HepG2 (cell line): ENCODE measurements around the gene ZBP1. TPM values are rescaled to one million over a fixed set of nuclear protein-coding genes. Genes with fewer than 3 reads are reported as not detected.

Experiments
- CHCHD3 ChIP-seq: sonication (generic); formaldehyde crosslinking; IDR thresholded peaks from 2 replicates; pipeline ENCODE4 v1.8.0; 2022; ENCODE audit warnings: mild to moderate bottlenecking, missing genetic modification reagents, moderate library complexity
- HMGXB4 ChIP-seq, 2 experiments: sonication (generic) in 1 of 2; formaldehyde crosslinking in 1 of 2; IDR thresholded peaks; 2 replicates each; pipeline versions ENCODE4 v1.4.0 to v1.6.1; 2018 to 2020; ENCODE audit warnings: missing genetic modification reagents in 2 of 2, borderline replicate concordance in 1 of 2, low read depth in 1 of 2, mild to moderate bottlenecking in 1 of 2, missing biosample characterization in 1 of 2
- HNRNPL ChIP-seq: fragments of 200-400 bp; formaldehyde crosslinking; IDR thresholded peaks from 2 replicates; pipeline ENCODE4 v1.6.1; 2017; ENCODE audit warnings: mild to moderate bottlenecking, low read depth, low read length
- KDM6A ChIP-seq: IDR thresholded peaks from 2 replicates; pipeline ENCODE4 v1.6.1; 2016; ENCODE audit warnings: low read depth
- NR2F6 ChIP-seq, 2 experiments: IDR thresholded peaks; 2 replicates each; pipeline ENCODE4 v1.6.1; 2016; ENCODE audit warnings: antibody characterized with exemption in 1 of 2, mild to moderate bottlenecking in 1 of 2
- REL ChIP-seq: sonication (generic); formaldehyde crosslinking; conservative IDR thresholded peaks from 2 replicates; pipeline ENCODE4 v1.8.0; 2022; ENCODE audit warnings: mild to moderate bottlenecking, missing genetic modification reagents, moderate library complexity
- SIX1 ChIP-seq: sonication (generic); formaldehyde crosslinking; IDR thresholded peaks from 2 replicates; pipeline ENCODE4 v1.4.0; 2020; ENCODE audit warnings: missing genetic modification reagents, borderline replicate concordance
- THAP9 ChIP-seq: sonication (generic); formaldehyde crosslinking; IDR thresholded peaks from 2 replicates; pipeline ENCODE4; 2020; ENCODE audit warnings: missing genetic modification reagents, mild to moderate bottlenecking, borderline replicate concordance
- ZBTB26 ChIP-seq: IDR thresholded peaks from 2 replicates; pipeline ENCODE4 v1.6.1; 2016; ENCODE audit warnings: missing compliant biosample characterization, missing genetic modification reagents, borderline replicate concordance
- ZBTB7B ChIP-seq: sonication (generic); formaldehyde crosslinking; IDR thresholded peaks from 2 replicates; pipeline ENCODE4 v1.4.0; 2020; ENCODE audit warnings: missing genetic modification reagents
- ZFY ChIP-seq: sonication (generic); formaldehyde crosslinking; IDR thresholded peaks from 2 replicates; pipeline ENCODE4 v1.4.0; 2020; ENCODE audit warnings: missing genetic modification reagents
- ZNF335 ChIP-seq: sonication (generic); formaldehyde crosslinking; IDR thresholded peaks from 2 replicates; pipeline ENCODE4 v1.4.0; 2020; ENCODE audit warnings: missing genetic modification reagents
- ZNF724P ChIP-seq: sonication (generic); formaldehyde crosslinking; IDR thresholded peaks from 2 replicates; pipeline ENCODE4 v1.8.0; 2022; ENCODE audit warnings: missing genetic modification reagents, borderline replicate concordance
- ZSCAN25 ChIP-seq: sonication (generic); formaldehyde crosslinking; IDR thresholded peaks from 2 replicates; pipeline ENCODE4 v1.8.0; 2022; ENCODE audit warnings: mild to moderate bottlenecking, missing genetic modification reagents
- polyA plus RNA-seq, 8 experiments: library from polyadenylated mRNA; depleted of rRNA in 3 of 8; stranded (reverse) in 7 of 8; unstranded in 1 of 8; fragments of >200 nt; fragmentation: Illumina TruSeq in 4 of 8; extraction: Trizol in 4 of 8; gene quantifications; 2 replicates each; pipeline versions ENCODE4 v1.2.1 to v1.2.3, GENCODE V29; 2011 to 2016; ENCODE audit warnings: low read depth in 4 of 8, missing spikeins in 1 of 8, mixed read lengths in 1 of 8; ENCODE audit not compliant: insufficient read depth in 1 of 8
- total RNA-seq, 5 experiments: library from RNA; depleted of rRNA; stranded (reverse); fragments of >200 nt; fragmentation: Illumina TruSeq; extraction: Trizol; gene quantifications; 2 replicates each; pipeline ENCODE4 v1.2.3, GENCODE V29; 2016; ENCODE audit warnings: low read depth in 1 of 5
- TF ChIP-seq, protein P1 (sequence below): sonication (generic); formaldehyde crosslinking; IDR thresholded peaks from 2 replicates; pipeline ENCODE4 v1.4.0; 2020; ENCODE audit warnings: missing genetic modification reagents, borderline replicate concordance
- TF ChIP-seq, protein P2 (sequence below): sonication (generic); formaldehyde crosslinking; IDR thresholded peaks from 2 replicates; pipeline ENCODE4 v1.5.1; 2020; ENCODE audit warnings: mild to moderate bottlenecking, missing genetic modification reagents, moderate library complexity

Gene ZBP1
- total and polyA plus RNA-seq, 2 of the 13 experiments (the other 11 are each of a cell fraction or from before 2014, with no cell fraction given) = not detected

GRCh38 chr20:57582432-57583288, 37.6 kb downstream of the ZBP1 start (continued):
- TF ChIP-seq, protein P1, sequence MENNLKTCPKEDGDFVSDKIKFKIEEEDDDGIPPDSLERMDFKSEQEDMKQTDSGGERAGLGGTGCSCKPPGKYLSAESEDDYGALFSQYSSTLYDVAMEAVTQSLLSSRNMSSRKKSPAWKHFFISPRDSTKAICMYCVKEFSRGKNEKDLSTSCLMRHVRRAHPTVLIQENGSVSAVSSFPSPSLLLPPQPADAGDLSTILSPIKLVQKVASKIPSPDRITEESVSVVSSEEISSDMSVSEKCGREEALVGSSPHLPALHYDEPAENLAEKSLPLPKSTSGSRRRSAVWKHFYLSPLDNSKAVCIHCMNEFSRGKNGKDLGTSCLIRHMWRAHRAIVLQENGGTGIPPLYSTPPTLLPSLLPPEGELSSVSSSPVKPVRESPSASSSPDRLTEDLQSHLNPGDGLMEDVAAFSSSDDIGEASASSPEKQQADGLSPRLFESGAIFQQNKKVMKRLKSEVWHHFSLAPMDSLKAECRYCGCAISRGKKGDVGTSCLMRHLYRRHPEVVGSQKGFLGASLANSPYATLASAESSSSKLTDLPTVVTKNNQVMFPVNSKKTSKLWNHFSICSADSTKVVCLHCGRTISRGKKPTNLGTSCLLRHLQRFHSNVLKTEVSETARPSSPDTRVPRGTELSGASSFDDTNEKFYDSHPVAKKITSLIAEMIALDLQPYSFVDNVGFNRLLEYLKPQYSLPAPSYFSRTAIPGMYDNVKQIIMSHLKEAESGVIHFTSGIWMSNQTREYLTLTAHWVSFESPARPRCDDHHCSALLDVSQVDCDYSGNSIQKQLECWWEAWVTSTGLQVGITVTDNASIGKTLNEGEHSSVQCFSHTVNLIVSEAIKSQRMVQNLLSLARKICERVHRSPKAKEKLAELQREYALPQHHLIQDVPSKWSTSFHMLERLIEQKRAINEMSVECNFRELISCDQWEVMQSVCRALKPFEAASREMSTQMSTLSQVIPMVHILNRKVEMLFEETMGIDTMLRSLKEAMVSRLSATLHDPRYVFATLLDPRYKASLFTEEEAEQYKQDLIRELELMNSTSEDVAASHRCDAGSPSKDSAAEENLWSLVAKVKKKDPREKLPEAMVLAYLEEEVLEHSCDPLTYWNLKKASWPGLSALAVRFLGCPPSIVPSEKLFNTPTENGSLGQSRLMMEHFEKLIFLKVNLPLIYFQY (CRISPR knock-in tag) = peak; percentile 24; the same call in 1 of the 2 replicates
- TF ChIP-seq ZFY = no peak
- TF ChIP-seq HMGXB4 (CRISPR knock-in tag; IDR thresholded peaks at IDR 0.05; ENCODE audit: borderline replicate concordance in 1 of 2, low read depth in 1 of 2) = peak in 1 of 2 experiments; percentile 52; a peak in 1 of 4 replicates
- TF ChIP-seq KDM6A = 0 out of 2 replicates have a peak, but pooled peaks have one; percentile 39
- TF ChIP-seq HNRNPL = 0 out of 2 replicates have a peak, but pooled peaks have one; percentile 27
- TF ChIP-seq THAP9 (CRISPR knock-in tag) = 0 out of 2 replicates have a peak, but pooled peaks have one; percentile 25
- TF ChIP-seq ZNF335 (CRISPR knock-in tag) = peak; percentile 52; the same call in 1 of the 2 replicates
- no peak for TF ChIP-seq ZNF724P
- peak; percentile 21; the same call in 1 of the 2 replicates for TF ChIP-seq SIX1 (CRISPR knock-in tag)
- TF ChIP-seq, protein P2, sequence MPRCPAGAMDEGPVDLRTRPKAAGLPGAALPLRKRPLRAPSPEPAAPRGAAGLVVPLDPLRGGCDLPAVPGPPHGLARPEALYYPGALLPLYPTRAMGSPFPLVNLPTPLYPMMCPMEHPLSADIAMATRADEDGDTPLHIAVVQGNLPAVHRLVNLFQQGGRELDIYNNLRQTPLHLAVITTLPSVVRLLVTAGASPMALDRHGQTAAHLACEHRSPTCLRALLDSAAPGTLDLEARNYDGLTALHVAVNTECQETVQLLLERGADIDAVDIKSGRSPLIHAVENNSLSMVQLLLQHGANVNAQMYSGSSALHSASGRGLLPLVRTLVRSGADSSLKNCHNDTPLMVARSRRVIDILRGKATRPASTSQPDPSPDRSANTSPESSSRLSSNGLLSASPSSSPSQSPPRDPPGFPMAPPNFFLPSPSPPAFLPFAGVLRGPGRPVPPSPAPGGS (CRISPR knock-in tag) = 0 out of 2 replicates have a peak, but pooled peaks have one; percentile 35
- TF ChIP-seq CHCHD3 (CRISPR knock-in tag) = no peak
- 0 out of 2 replicates have a peak, but pooled peaks have one; percentile 26 for TF ChIP-seq ZBTB26 (CRISPR knock-in tag)
- no peak for TF ChIP-seq REL
- TF ChIP-seq ZSCAN25 (CRISPR knock-in tag) = peak; percentile 66; the same call in 1 of the 2 replicates
- no peak for TF ChIP-seq NR2F6 (IDR thresholded peaks at IDR 0.05)
- peak; percentile 6; the same call in 1 of the 2 replicates for TF ChIP-seq NR2F6 (CRISPR knock-in tag; IDR thresholded peaks at IDR 0.05)
- TF ChIP-seq ZBTB7B (CRISPR knock-in tag) = peak; percentile 89
